Ecto neural progenitor cell (in vitro differentiated cells): ENCODE data around the gene SRXN1.

Experiments used
- DNase-seq: peaks from one replicate; pipeline ENCODE4 v3.0.0-alpha.2; 2018; ENCODE audit warnings: low spot score

Gene SRXN1

DNA sequence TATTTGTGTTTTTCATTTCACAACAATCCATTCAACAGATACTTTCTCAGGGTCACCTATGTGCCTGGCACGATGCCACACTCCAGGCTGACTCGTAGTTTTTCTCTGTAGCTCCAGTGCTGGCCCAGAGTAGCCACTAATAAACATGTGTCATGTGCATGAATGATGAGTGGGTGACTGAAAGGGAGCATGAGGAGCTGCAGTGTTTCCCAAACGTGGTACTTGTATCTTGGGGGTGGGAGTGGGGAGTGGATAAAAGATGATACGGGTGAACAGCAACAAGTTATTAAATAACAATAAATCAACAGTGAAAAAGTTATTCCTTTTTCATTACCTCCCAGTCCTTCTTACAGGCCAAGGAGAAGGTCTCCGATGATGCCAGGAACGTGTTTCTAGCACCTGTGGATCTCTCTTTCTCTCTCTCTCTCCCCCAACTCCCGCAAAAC is 17.1 kb downstream of the SRXN1 start:
- DNase-seq, result no peak

DNA sequence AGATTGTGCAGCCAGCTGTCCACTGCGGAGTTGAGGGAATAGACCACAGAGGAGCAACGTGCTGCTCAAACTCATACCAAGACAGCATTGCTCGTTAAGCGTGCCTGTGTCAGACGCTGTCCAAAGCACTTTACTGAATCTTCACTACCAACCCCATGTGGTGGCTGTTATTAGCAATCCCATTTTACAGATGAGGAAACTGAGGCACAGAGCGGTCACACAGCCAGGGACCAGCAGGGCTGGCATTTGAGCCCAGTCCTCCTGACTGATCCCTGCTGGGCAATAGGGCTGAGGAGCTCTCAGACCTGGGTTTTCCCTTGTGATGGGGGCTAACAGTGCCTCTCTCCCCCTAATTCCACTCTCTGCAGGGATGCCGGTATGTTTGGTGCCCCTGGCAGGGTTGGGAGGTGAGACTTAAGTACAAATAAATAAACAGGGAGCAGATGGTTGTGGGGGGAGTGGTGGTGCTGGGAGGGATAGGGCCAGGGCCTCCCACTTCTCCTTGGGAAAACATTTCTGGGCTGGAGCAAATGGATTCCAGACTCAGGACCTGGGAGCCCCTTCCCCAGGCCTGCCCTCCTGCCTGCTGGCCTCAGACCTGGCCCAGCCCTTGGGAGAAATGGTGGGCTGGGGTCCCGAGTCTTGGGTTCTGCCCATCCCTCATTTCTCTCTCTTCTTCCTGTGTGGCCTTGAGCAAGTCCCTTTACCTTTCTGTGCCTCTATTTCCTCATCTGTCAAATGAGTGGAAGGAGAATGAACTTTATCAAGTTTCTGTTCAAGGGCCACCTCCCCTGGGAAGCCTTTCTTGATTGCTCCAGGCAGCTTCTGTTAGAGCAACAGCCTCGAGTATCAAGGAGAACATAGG is 17.7 kb downstream of the SRXN1 start:
- no peak for DNase-seq

DNA sequence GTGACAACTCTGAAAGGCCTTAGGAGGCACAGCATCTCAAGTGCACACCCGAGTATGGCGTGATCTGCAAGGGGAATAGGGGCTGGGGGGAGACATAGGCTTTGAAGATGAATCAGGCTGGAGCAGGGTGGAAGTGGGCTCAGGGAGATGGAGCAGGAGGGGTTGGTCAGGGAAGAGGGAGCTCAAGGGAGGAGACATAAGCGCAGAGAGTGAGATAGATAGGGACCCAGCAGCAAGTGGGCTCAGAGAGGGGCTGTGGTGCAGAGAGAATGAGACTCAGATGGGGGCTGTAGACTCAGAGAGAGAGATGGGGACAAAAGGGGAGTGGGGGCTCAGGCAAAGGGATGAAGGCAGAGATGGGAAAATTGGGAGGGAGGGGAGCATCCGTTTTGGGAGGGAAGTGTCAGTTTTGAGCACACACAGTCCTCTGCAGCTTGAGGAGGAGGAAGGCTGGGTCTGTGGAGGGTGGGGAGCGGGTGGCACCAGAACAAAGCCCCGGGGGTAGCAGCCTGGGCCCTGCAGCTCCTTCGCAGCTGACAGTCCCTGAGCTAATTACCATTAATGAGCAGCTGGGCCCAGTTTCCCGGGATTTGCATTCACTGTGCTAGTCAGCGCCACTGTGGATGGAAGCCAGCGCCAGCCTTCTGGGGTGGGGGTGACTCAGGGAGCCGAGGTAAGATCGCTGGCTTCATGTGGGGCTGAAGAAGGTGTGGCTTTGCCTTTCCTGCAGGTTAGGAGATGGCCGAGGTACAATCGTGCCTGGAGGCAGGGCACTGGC is 18.7 kb downstream of the SRXN1 start:
- DNase-seq, result no peak

DNA sequence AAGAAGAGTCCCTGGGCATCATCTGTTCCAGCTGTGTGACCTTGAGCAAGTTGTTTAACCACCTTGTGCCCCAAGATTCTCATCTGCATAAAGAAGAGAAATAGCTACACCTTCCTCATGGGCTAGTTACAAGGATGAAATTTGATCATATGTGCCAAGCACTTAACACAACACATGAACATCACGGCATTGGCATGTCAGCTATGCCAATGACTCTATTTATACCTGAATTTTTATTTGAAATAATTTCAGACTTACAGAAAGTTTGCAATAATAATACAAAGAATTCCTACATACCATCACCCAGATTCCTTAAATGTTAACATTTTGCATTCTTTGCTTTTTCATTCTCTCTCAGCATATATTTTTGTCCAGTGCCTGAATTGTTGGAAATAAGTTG is 21.9 kb downstream of the SRXN1 start:
- DNase-seq, result no peak

DNA sequence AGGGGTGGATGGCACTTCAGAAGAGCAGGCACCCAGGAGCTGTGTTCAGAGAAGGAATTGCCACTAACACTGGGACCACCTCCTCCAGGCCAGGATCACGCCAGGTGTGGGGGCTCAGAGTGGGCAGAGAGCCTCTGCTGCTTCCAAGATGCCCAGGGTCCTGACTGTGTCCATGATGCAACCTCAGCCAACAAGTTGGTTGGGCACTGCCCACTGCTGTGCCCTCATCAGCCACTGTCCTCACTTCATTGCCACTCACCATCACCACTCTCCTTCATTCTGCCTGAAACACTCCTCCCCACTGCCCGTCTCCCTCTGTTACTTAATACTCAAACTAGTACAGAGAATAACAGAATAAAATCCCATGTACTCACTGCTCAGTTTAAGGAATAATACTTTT is 26.4 kb downstream of the SRXN1 start:
- DNase-seq, result no peak

DNA sequence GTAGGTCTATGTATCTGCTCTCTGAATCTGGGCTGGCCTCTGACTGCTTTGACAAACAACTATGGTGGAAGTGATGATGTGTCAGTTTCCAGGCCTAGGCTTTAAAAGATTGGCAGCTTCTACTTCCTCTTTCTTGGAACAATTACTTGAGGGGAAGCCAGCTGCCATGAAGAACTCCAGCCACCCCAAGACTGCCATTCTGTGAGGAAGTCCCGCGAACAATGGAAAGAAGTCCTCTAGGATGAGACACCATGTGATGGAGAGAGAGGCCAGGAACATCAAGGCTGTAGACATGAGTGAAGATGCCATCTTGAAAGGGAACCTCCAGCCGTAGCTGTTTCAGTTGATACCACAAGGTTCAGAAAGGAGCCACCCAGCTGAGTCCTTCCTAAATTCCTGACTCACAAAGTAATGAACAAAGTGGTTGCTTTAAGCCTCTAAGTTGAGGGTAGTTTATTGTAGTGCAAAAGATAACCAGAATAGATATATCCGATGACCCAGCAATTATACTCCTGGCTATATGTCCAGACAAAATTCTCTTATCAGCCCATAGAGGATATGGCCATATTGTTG is 27.6 kb downstream of the SRXN1 start:
- no peak for DNase-seq

DNA sequence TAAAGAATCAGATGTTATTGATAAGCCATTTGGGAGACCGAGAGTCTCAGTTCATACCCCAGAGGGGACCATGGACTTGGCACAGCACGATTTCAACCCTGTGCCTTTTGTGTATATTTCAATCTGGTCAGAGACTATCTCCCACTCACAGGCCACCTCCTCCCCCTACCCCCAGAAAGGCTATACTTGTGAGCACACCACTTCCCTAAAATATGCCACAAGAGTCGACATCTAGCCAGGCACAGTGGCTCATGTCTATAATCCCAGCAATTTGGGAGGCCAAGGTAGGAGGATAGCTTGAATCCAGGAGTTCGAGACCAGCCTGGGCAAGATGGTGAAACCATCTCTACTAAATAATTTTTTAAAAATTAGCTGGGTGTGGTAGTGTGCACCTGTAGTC is 29.3 kb downstream of the SRXN1 start:
- DNase-seq, result no peak

DNA sequence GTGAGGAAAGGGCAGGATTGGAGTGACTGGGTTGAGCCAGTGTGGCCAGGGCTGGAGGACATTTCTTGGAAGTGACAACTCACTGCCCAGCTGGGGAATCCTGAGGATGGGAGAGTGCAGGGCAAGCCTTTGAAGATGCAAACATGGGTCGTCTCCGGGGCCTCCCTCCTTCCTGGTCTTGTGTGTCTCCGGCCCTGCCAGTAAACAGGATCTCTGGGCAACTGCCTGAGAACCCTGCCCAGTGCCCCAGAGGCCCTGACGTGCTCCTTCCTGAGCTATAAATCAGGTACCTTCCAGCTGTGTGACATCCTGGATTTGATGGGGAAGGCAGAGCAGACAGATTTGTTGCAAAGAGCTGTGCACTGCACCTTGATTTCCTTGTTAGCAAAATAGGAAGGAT is 30.0 kb downstream of the SRXN1 start:
- no peak for DNase-seq

DNA sequence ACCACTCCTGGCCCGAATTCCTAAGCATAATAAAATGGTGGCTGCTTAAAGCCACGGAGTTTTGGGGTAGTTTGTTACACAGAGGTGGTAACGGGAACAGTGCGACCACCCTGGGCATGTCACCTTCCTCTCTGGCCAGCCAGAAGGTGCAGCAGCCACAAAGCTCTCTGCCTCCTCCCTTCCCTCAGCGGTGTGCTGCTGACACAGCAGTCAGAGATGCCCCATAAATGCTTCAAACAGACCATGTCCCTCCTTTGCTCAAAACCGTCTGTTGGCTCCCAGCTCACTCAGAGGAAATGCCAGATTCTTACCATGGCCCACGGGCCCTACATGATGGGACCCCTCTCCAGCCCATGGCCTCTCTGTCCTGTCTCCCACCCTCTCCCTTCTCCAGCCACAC is 30.8 kb downstream of the SRXN1 start:
- no peak for DNase-seq

DNA sequence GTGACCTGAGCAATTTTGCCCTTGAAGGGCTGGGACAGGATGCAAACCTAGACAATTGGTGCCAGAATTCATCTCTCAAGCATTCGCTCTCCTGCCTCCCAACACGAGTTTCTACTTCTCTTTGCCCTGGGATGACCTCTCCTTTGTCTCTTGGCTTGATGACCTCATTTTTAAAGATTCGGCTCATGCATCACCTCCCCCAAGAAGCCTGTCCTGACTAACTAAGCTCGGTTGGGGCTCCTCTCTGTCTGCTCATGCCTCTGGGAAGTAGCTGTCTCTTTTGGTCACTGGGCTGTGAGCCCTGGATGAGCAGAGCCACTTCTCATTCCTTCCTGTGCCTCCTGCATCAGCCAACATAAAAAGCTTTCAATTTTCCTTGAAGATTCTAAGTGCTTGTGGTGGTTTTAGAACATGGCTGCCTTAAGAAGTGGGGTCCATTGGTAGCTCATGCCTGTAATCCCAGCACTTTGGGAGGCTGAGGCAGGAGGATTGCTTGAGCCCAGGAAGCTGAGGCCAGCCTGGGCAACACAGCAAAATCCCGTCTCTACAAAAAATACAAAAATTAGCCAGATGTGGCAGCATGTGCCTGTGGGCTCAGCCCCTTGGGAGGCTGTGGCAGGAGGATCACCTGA is 31.8 kb downstream of the SRXN1 start:
- DNase-seq, result no peak

DNA sequence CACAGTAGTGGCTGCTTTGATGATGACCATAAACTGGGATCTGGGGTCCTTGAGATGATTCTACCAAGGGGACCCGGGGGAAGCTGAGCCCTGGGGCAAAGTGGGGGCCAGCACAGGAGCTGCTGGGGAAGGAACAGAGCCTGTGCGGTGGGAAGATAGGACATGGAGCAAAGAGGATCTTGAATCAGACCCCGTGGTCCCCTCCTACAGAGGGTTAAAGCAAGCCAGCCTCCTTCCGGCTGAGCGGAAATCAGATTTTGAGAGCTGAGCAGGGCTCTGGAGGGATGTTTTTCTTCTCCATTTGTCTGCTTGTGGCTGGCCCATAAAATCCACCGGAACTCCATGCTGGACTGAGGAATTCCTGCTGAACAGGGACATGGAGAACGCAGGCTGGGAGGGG is 32.8 kb downstream of the SRXN1 start:
- no peak for DNase-seq

DNA sequence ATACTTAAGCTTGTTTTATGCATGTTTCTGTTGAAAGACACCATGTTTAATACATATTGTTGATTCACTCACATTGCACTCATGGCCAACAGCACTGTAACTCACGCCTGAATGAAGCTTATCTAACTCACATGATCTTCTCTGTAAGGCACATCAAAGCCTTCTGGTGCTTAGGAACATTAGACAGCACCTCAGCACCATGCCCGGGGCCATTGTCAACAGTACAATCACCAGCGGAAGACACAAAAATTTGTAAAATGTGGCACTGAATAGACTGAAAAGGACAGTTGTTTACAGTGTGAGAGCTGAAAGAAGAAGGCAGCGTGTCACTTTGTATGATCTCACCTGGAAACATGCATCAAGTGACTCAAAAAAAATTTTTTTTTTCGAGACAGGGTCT is 34.0 kb downstream of the SRXN1 start:
- DNase-seq, result no peak

DNA sequence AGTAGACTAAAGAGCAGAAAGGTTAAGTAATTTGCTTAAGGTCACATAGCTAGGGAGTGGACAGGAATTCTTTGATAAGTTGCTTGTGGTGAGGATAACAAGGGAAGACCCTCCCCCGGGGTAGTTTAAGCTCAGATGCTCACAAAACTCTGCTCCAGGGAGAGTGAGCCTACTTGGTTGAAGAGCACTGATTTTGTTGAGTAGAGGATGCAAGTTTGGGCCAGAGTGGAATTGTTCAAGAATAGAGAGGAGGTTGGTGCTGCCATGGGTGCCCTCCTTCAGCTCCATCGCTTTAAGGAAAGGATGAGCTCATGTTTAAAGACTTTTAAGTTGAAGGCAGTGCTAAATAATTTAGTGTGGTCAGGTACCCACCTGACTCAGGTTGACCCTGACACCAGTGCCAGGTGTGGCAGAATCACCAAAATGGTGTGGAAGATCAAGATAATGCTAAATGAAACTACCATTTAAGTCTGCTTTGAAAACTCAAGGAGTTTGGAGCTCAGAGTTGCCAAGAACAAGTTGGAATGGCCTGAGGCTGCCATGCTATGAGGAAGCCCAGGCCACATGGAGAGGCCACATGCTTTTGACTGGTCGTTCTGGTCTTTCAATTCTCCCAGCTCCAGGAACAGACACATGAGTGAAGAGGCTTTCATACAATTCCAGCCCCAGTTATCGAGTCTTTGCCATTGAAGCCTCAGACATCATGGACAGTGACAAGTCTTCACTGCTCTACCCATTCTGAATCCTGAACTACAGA is 34.9 kb downstream of the SRXN1 start:
- no peak for DNase-seq

DNA sequence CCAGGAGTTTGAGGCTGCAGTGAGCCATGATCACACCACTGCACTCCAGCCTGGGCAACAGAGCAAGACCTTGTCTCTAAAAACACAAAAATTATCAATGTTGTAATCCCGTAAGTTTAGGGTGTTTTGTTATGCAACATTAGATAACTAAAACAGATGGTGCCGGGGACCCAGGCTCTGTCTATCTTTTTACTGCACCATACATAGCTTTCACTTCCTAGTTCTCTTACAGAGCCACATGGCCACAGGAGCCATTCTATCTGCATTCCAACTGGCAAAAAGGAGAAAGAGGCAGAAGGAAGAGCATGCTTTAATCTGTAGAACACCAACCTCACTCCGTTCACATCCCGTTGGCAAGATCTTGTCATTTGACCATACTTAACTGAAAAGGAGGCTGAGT is 37.5 kb downstream of the SRXN1 start:
- DNase-seq, result no peak

DNA sequence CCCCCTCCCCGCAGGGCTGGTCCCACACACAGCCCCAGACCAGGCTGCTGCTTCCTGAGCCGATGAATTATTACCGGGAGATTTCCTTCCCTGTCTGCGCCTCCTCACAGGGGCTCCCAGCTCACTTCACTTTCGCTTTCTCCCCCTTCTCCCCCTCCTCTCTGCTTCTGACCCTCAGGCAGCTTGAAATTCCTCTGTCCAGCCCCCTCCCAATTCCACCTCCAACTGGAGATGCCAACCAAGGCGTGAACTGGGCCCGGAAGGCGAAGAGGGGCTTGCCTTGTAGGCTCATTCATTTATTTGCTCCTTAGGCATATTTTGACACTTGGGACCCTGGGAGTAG is 41.2 kb downstream of the SRXN1 start:
- DNase-seq, result no peak

DNA sequence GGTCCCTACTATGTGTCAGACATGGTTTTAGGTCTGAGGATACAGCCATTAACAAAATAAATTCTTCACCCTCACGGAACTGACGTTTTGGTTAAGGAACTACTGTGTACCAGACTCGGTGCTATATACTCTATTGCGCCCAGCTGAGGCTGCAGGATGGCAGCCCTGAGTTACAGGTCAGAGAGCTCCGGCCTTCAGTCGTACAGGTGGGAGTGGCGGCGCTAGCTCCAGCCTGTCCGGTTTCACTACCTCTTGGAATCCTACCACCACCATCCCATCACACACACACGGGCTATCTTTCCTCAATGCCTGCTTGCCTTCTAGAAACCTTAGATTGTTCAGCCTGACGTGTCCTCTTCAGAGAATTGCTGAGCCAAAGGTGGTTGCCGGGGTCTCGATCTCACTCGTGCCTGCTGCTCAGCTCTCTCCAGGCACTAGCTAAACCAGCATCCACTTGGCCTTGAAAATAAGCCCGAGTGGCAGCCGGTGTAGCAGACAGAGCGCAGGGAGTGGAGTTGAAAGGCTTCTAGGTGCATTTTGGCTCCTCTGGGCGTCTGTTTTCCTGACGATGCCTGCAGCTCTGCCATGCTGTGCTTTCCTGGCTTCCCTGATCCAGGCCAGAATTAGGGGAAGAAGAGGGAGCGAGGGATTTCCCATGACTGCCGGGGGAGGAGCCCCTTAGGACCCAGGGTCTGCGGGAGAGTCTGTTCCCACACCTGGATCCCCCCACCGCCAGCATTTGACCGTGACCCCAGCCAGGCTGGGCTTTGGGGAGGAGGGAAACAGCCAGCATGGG is 41.8 kb downstream of the SRXN1 start:
- DNase-seq, result no peak

DNA sequence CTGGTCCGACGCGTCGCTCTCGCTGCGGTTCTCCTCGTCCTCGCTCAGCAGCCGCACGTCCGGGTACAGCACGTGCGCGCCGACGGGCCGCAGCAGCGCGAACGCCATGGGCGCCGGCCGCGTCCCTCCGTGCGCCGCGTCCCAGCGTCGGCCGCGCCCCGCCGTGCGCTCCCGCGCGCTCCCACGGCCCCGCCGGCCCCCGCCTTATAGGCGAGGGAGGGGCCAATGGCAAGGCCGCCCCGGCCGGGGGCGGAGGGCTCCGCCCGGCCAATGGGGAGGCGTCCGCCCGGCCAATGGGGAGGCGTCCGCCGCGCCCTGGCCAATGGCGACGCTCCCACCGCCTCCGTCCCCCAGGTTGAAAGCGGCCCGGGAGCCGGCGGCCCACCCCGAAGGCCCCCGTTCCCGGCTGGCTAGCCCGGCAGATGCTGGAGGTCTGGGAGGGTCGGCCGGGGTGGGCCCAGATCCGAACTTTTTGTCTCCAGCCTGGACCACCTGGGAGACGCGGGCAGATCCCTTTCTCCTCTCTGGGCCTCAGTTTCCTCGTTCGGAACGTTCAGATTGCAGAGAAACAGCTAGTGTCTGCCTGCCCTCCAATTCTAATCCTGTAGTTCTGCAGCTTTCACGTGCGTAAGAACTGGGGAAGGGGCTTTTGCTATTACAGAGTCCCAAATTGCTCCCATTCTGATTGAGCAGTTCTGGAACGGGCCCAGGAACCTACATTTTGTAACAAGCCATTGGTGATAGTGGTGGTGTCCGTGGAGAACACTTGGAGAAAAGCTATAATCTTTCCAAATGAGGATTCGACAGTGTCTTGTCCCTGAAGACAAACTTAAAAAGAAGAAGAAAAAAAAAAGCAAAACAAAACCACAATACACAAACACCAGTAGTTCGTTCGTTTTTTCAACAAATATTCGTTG is 42.6 kb downstream of the SRXN1 start, which contains the start of gene TCF15:
Gene TCF15, minus strand, starts transcription at position 180 of the 917 bp plus-strand sequence. Its CDS starts 72 bp downstream, at position 108.
- DNase-seq, result peak; percentile 80

DNA sequence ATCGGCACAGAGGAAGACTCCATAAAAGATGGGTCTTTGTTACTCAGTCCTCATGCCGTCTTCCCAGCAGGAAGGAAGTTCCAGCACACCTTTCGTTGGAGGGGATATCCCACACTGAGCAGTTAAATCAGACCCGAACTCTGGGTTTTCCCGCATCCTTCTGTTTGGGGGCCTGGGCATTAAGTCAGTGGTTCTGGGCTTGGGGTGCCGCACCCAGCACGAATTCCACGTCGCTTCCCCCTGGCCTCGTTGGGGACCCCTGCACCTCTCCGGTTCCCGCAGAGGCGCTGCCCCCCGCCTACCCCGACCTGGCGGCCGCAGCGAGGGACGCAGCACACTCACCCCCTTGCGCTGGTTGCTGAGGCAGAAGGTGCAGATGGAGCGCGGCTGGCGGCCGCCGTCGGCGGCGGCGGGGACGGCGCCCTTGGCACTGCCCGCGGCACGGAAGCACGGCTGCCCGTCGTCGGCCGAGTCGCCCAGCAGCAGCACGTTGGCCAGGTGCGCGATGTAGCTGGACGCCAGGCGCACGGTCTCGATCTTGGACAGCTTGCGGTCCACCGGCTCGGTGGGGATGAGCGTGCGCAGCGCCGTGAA is 43.5 kb downstream of the SRXN1 start:
- DNase-seq, result no peak

DNA sequence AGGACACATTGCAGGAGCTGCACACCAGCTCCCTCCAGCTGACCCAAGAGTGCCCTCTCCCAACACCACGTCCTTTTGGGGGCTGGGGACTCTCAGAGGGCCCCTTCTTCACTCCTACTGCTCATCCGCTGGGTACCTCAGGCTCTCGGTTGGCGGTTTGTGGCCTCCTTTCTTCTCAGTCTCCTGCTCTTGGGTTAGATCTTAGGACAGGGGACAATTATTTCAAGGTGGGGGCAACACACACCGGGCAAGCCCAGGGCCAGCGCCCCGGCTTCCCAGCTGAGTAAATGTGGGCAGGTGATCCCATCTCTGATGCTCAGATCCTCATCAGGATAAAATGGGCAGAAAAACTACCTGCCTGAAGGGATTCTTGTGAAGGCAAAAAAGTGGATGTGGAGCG is 44.0 kb downstream of the SRXN1 start:
- no peak for DNase-seq
